ENCODE data around the gene CFAP45.

CFAP45 gene

DNA sequence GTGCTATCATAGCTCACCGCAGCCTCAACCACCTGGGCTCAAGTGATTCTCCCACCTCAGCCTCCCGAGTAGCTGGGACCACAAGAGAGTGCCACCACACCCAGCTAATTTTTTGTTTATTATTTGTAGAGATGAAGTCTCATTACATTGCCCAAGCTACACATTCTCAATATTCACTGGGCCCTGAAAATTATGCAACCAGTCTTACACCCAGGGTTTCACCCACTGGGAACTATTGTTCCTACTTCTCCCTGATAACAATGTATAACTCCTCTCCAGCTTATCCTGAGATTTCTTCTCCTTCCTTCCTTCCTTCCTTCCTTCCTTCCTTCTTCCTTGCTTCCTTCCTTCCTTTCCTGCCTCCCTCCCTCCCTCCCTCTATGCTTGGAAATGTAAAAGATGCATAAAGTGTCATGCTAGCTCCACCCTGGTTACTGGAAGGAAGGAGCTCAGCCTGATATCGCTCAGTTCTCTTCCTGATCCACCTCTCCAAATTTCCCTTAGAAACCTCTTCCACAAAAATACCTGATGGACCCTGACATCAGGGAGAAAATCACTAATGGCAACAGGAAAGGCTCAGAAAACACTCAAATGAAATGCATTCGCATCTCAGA is 26.3 kb downstream of the CFAP45 start:
- no peak for DNase-seq

DNA sequence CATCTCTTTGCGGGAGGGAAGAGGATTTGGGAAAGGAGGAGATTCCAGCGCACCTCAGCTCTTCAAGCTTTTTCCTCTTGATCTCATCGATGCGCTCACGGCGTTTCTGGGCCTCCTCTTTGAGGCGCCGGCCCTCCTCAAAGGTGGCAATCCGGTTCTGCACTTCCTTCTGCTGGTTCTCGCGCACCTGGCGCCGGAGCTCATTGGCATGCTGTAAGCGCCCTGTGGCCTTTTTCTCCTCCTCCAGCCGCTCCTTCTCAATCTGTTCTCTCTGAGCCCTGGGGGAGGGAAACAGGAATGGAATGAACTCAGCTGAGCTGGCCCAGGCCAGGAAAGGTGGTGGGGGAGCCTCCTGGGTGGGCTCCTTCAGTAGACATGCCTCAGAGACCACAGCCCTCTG is 27.1 kb downstream of the CFAP45 start:
- DNase-seq = no peak

DNA sequence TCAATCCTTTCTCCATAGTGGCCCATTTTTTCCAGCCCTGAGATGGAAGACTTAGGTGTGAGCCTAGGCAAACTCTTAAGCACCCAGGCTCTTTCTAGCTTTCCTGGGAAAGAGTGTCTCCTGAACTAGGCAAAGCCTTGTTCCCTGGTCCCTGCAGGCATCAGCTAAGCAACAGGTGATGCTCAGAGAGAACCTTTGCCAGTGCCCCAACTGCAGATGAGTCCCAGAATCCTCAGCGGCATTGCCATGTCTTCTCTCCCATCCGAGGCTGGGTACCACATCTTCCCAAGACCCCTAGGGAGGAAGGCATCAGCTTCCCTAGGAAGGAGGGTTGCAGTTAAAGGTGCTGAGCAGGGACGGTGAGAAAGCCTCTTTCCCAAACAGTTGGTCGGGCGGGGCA is 29.3 kb downstream of the CFAP45 start:
- no peak for DNase-seq

DNA sequence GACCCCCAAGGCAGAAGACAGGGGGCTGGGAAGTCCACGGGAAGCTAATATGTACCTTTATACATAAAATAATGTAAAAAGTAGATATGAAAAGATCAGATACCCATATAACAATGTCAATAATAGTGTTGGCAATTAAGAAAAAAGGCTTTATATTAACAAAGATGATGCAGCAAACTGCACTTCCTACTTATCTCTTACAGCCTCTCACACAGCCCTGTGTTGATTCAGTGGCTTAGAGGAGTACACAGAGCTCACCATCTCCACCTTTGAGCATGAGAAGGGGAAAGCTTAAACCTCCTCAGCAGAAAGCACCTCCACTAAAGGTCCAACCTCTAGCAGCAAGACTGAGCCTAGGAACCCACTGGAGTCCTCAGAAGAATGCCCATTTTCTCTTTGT is 30.4 kb downstream of the CFAP45 start:
- DNase-seq = no peak

DNA sequence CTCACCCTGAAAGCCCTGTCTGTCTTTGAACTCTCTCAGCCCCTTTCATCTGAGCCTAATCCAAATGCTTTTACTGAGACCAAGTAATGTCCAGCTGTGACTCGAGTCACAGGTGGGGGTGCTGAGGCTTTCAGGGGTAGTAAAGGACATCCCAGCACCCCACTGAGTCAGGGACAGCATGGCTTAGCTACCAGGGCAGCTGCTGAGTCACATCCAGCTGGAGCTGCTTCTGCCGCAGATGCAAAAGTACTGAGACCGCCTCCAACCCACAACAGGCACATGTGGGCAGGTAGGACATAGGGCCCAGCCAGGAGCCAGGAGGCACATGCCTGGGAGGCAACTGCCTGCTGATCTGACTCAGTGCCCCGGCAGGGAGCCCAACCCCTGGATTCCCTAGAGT is 30.8 kb downstream of the CFAP45 start:
- DNase-seq = no peak

DNA sequence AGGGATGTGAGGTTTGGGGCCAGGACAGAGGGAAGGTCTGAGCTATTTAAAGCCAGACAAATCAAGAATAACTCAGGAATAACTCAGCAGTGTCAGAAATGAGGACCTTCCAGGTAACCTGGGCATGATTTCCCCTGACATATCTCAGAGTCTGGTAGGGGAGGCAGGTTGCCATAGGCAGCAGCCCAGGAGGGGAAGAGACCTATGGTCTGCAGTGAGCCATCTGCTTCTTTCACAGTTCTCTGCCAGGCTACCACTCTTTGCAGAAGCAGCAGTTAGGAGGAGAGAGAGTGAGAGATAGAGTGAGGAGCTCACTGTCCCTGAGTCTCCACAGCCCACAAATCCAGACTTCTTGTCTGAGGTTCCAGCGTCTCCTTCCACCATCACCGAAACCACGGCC is 31.2 kb downstream of the CFAP45 start:
- DNase-seq = no peak

DNA sequence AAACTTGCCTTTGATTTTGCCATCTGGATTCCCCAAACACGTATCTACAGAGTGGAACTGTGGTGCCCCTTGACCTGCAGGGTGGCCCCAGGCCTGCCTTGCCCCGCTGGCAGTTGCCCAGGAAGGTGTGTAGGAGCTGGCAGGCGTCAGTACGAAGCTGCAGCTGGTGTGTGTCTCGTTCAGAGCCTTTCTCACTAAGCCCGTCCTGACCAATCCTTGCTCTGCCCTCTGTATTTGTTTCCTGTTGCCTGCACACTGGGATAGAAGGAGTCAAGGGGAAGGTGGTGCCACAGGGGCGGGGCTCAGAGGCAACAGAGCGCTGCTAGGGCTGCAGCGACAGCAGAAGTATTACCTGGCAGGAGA is 32.3 kb downstream of the CFAP45 start:
- no peak for DNase-seq

DNA sequence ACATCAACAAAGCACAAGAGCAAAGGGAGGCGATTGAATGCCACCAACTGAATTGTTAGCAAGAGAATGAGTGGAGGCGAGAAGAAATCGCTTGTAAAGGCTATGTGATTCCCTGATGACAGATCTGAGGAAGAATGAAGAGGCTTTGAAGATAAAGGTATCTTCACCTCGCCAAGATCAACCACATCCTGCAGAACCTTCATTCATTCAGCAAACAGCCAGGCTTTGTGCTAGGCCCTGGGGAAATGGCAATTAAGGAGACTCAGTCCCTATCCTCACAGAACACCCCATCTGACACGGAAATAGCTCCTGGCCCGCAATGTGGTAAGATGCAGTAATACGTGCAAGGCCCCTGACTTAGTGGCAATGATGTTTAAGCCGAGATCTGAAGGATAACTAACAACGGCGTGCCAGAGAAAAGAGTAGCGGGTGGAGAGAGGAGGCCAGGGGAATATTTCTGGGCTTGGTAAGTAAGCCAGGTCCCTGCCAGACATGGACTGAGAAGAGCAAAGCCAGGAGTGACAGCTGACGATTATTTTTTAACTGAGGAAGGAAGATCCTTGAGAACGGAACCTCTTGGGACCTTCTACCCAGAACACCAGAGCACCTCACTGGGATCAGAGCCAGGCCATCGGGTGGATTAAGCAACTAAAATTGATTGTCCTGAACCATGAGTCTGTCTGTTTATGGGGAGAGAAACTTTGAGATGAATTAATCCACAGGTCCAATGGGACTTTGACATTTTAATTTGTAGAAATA is 32.9 kb downstream of the CFAP45 start:
- DNase-seq = no peak

DNA sequence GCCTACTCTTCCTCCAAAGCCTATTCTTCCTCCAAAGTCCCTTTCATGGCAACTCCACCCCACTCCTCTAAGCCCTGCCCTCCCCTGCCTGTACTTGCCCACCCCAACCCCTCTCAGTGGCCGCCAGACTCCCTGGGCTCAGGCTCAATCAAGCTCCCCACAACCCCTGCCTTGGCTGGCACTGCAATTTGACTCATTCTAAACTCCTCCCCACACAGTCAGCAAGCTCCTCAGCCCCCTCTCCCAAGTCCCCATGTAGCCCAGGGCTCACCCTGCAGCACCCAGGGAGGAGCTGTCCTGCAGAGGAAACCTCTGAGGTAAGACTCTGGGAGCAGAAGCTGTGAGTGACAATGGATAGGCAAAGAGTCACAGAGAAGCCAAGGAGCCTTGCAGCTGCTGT is 33.9 kb downstream of the CFAP45 start:
- DNase-seq = no peak

DNA sequence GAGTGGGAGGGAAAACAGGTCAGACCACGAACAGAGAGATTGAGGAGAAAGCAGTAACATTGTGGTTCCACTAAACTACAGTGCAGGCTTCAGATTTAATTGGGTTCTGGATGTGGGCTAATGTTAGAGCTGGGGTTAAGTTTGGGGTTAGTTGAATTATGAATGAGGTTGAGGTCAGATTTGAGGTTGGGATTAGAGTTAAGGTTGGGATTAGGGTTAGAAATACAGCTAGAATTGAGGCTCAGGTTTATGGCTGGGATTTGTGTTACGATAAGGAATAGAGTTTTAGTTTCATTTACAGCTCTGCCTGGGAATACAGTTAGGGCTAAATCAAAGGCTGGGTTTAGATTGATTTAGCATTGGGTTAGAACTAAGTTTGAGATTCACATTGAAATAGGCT is 35.7 kb downstream of the CFAP45 start:
- no peak for DNase-seq

DNA sequence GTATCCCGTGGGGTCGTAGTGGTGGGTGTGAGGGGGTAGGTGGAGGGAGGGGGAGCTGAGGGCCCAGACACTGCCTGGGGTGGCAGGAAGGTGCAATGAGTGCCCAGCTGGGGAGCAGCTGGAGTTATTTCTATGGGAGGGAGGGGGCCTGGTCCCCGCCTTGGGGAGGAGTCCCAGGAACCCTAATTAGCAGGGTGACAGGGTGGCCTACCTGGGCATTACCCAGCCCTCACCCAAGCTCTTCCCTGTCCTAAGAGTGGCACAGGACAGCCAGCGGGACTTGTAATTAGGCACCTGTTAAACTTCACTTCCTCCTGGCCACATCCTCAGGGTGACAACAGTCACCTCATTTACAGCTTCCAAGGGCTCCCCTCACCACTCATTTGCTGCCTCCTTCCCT is 37.4 kb downstream of the CFAP45 start, which contains the start of gene VSIG8:
Gene VSIG8, minus strand, starts transcription at position 101 of the 400 bp plus-strand sequence. CDS start 136 bp downstream, outside the sequence.
- no peak for DNase-seq

DNA sequence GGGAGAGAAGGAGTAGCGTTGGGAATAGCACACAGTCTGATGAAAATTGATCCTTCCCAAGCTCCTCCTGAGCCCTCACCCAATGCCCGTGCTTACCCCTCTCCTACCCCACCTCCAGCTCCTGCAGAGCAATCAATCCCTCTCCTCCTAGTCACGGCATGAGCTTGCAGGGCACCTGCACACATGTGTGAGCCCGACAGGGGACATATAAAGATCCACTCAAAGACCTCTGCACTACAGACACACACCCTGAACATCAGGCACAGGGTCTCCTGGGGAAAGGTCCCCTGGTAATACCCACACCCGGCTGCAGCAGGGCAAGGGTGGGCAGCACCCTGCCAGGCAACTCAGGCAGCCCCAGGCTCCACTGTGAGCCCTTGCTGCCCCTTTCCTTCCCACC is 37.9 kb downstream of the CFAP45 start:
- DNase-seq = no peak

DNA sequence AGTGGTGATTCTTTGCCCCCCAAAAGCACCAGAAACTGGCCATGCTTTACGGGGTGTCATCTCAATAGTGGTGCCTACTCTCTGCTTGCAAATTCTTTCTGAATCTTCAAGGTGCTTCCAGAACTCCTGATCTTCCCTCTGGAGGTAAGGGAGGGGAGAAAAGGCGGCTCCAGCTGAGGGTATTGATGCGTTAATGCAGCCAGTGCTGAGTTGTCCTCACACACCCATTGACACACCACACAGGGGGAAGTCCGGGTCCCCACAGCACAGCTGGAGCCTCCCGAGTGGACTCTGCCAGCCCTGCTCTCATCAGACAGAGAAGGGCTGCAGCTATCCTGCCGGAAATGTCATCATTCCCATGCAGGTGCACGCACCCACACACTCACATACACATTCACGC is 38.7 kb downstream of the CFAP45 start:
- no peak for DNase-seq

DNA sequence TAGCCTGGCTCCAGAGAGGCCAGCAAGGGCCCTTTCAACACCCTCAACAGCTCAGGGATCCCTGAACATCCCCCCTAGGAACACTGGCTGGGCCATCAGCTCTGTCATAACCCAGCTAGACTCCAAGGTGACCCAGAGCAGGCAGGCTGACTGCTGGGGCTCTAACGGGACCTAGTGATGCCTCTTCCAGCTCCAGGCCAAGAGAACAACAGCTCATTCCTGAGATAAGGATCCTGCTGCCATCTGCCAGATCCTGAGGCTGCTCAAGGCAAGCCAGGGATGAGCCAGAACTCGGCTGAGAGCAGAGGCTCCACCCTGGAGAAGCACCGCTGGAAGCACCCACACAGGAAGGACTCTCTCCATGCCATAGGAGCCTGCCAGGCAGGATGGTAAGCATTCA is 39.5 kb downstream of the CFAP45 start:
- DNase-seq = no peak

DNA sequence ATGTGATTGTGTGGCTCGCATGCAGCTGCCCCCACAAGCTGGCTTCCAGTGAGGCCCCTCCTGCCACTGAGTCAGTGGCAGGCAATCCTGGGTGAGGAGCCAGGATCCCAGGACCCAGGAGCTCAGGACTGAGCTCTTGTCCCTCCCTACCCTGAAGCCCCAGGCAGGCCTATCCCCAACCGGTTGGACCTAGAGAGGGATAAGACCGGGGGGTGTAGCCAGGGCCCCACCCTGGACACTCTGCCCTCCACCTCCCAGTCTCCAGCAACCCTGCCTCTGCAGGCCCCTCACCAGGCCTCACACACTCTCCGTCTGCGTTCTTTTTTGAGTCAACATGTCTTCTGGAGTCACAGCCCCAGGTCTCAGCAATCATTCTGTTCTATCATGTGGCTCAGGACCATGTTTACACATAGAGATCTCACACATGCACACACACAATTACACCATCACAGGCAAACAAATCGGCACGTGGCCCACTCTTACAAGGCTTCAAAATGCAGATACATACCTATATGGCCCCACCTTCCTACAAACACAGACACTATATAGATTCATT is 40.1 kb downstream of the CFAP45 start:
- no peak for DNase-seq

DNA sequence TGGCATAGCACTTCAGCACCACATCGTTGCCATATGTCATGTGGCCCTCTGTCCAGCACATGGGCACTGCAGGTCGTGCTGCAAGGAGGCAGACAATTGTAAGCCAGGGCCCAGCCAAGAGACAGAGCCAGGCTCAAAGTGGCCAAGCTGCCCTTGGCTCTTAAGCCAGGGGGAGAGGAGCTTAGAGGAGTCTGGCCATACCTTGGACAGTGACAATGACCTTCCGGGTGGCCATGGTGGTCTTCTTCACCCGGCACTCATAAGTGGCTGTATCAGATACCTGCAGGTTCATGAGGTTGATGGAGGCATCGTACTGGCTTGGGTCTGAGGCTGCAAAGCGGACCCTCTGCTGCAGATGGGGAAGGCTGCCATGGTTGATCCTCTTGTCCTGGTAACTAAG is 42.1 kb downstream of the CFAP45 start:
- no peak for DNase-seq

DNA sequence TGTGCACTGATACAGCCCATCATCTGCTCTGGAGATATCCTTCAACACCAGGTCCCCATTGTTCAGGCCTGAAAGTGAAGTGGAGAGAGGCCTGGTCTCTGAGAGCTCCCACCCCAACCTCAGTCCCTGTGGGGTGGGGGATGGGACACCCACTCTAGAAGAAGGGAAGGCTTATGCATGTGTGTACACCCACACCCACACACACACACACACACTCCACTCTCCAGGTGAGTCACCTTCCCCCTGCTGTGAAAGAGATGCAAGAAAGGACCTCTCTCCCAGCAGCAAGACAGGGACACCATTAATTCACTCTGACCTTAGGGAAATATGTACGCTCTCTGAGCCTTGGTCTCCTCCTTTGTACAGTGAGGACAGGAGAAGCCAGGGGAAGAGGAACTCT is 43.4 kb downstream of the CFAP45 start:
- DNase-seq = no peak

DNA sequence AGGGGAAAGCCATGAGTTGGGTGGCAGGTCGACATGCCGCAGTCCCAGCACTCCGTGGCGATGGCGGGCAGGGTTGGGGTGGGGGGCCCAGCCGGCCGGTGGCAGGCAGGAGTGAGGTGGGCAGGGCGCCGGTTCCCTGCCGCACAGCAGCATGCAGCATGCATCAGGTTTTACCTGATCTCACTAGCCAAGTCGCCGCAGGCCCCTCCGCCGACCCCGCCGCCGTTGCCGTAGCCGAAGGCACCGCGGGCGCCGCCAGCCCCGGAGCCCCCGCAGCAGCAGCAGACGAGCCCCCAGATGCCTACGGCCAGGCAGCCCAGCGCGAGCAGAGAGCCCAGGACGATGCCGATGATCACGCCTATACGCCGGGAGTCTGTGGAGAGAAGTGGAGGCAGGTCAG is 44.3 kb downstream of the CFAP45 start:
- DNase-seq = no peak

DNA sequence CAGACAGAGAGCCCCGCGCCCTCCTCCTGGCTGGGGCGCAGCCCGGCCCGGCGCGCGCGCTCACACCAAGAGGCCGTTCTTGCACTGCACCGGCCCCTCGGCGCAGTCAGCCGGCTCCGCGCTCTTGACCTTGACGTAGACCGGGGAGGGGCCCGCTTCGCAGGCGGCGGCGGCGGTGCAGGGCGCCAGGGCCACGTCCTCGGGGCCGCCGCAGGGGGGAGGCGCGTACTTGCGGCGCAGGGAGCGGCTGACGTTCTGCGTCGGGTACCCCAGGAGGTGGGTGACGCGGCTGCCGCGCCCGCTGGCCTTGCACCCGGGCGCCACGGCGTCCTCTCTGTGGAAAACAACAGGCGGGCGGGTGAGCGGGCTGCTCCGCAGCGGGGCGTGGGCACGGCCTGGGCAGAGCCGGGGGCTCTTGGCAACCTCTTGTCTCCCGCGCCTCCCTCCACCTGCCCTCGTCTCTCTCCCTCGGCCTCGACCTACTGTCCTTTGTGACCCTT is 45.2 kb downstream of the CFAP45 start:
- DNase-seq = no peak

DNA sequence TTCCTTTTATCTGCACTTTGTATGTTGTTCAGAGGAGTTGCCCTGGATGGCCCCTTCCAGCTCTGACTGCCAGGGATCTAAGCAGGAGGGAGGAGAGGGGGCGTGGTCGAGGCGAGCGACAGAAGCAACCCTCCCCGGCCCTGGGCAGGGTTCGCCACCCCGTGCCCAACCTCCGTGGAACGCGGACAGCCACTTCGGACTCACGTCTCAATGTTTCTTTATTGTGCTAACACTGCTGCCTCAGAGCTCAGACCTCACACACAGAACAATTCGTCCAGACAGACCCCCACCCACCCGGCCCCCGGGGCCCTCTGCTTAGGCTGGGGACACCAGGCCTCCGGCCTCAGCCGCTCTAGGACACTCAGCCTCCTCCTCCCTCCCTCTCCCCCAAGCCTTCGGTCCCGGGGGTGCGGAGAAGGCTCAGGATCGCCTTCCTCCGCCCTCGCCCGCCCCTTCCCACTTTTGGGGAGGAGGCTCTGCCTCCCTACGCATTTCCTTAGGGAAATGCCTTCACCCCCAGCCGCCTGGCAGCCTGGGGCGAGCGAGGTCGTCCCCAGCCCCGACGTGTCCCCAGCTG is 45.8 kb downstream of the CFAP45 start:
- no peak for DNase-seq

DNA sequence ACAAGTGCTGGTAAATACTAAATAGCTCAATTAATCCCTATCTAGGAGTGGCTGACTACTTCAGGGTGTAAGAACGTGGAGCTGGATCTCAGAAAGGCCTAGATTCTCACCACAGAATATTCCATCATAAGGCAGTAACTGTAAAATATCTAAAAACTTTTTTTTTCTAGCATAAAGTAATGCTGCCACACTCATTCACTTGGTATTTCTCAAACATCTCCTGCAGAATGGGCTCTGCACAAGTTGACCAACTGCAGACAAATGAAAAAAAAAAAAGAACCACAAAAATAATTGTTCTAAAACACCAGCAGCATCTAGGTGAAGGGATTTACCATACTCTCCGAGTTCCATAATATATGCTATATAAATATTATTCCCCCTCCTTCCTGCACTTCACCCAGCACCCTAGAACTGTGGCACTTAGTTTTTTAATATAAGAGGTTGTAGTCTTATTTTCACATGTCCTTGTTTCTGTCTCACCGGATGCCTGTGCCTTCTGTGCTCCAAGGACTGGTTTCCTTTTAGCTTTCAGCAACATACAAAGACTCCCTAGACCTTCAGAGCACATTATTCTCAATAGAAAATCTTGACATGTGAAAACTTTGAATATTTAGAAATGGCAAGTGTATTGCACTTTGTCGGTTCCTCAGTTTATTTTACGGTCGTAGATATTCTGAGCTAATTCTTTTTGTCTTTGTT is 46.4 kb downstream of the CFAP45 start:
- no peak for DNase-seq

DNA sequence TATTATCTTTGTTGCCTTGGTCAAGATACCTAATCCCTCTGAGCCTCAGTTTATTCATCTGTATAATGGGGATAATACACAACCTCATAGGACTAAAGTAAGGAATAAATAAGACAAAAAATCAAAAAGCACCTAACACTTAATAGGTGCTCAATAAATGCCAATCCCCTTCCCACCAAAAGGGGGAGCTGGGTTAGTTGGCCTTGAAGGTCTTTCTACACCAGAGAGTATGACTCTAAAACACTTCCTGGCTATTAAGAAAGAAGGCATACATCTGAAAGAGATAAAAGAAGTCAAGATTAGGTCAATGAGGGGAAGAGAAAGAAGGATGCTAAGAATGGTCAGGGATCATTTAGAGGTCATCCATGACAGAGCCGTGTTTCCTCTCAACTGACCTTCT is 48.6 kb downstream of the CFAP45 start:
- DNase-seq = no peak

DNA sequence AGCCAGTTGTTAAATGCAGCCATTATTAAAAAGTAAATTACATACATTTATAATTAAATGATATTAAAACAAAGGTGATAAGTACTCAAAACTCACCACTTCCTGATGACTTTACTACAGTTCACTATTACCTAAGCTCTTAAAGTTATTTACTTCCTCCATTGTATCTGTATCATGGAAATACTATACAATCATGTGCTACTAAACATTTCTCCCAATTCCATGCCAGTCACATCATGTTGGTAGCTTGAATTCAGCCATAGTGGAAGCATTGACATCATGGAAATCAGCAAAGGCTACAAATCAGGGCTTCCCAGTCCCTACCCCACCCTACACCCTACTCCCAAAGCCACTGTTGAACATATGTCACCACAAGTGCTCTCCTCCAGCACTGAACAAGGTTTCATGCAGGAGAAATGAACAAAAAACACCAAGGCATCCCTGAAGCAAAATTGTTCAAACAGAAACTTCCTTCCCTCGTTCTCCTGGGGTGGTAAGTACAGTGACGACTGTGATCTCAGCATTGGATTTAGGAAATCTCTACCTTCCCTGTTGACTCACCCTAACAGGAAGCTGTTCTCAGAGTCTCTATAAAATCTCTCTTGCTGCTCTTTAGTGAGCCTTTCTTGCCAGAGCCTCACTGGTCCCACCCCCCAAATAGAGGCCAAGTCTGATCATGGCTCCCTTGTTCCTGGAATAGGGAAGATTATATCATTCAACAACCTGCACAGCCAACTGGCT is 50.2 kb downstream of the CFAP45 start:
- no peak for DNase-seq

Measured in NCI-H524 treated with DMSO at 0.1 percent for 48 hours (cell line).